ENCODE measurements around the gene ZNF354C. TPM values are rescaled to one million over a fixed set of nuclear protein-coding genes. Genes with fewer than 3 reads are reported as not detected.

Gene ZNF354C
- total and polyA plus RNA-seq, 2 of the 4 experiments (the other 2 are of a cell fraction), result 1.9 to 5.6 TPM

DNA sequence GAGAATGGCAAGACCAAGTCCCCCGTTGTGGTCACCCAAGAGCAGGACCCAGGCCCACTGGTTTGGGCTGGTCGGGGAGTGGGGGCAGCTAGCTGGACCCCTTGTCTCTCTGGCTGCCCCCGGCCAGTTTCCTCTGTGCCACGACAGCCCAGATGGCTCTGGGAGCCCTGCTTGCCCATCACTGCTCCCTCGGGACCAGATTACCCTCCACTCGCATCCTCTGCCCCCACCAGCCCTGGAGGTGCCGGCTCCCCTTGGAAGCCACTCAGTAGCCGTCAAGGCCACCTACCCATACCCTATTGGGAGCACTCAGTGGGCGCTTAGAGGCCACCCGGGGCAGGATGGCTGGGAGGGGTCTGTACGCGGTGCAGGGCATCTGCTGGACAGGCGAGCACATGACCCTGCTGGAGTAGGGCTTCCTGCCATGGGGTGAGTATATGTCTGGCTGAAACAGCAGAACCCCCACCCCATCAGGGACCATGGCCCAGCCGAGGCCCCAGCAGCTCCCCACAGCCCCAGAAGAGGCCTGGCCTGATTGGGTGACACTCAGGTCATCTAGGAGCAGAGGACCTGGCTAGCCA is 70.0 kb downstream of the ZNF354C start:
- Histone ChIP-seq H3K27me3 (ENCODE audit: control insufficient read depth, insufficient read depth, low read length) (no peaks in the 10 kb centered on the region), H3K36me3 (ENCODE audit: control insufficient read depth, insufficient read depth, low read length) (peaks cover 49% of the 10 kb centered on the region), H2AFZ (replicated peaks; ENCODE audit: low read length, poor library complexity) (no peak overlapping the region), H3K27ac (ENCODE audit: insufficient read depth, low read length) (no peak overlapping the region), H3K9me1 (ENCODE audit: insufficient read depth, low read length) (no peaks in the 10 kb centered on the region), H2BK20ac (ENCODE audit: low read depth, low read length) (no peak overlapping the region), H2BK5ac (ENCODE audit: low read depth, low read length, poor library complexity, severe bottlenecking) (no peak overlapping the region), H3K79me1 (ENCODE audit: low read depth in 1 of 2, low read length in 2 of 2) (no peaks in the 10 kb centered on the region), H4K5ac (ENCODE audit: low read depth, low read length) (no peak overlapping the region), H3K9me3 (ENCODE audit: control insufficient read depth, insufficient read depth, low read length) (no peaks in the 10 kb centered on the region), H3K18ac (ENCODE audit: low read depth, low read length) (no peak overlapping the region), H3K56ac (ENCODE audit: extremely low read depth, insufficient read depth, low read length) (no peak overlapping the region), H3K4ac (ENCODE audit: low read depth, low read length) (no peak overlapping the region), H3K4me2 (ENCODE audit: low read depth, low read length) (no peak overlapping the region), H3K14ac (replicated peaks; ENCODE audit: low read depth, low read length) (no peak overlapping the region), H4K91ac (ENCODE audit: insufficient read depth, low read depth, low read length) (no peak overlapping the region), H3K23ac (ENCODE audit: low read depth, low read length) (no peak overlapping the region), H3K4me1 (ENCODE audit: control insufficient read depth, insufficient read depth, low read length) (no peaks in the 10 kb centered on the region), H4K8ac (ENCODE audit: low read depth in 2 of 2, low read length in 2 of 2) (no peak overlapping the region), H3K4me3 (ENCODE audit: insufficient read depth, low read depth, low read length) (no peak overlapping the region), H2BK120ac (ENCODE audit: low read depth, low read length) (no peak overlapping the region), H2AK5ac (ENCODE audit: low read depth, low read length) (no peak overlapping the region), H4K20me1 (ENCODE audit: insufficient read depth, low read length) (no peaks in the 10 kb centered on the region), H2BK15ac (ENCODE audit: low read depth, low read length) (no peak overlapping the region), H2AK9ac (replicated peaks; ENCODE audit: low read depth, low read length, poor library complexity) (no peak overlapping the region), H3K9ac (ENCODE audit: low read depth, low read length) (no peak overlapping the region)
- no peak for ATAC-seq (ENCODE audit: low read depth)
- in situ Hi-C loops (cut with MboI; ENCODE audit: low sequenced_read_pairs), result no loop called here
- dilution Hi-C loops (cut with HindIII; ENCODE audit: low sequenced_read_pairs, unreplicated experiment), result no loop called here
- DNase-seq, result no peak
- BruUV-seq (replicated peaks), result no TSS peak
- intact Hi-C loops (cut with micrococcal nuclease), result no loop called here
- POLR2A ChIA-PET (ENCODE audit: unreplicated experiment), result no interaction called here
- no peak for TF ChIP-seq POLR2A (IDR thresholded peaks at IDR 0.05; ENCODE audit: low read depth, low read length)
- TF ChIP-seq, protein P1, sequence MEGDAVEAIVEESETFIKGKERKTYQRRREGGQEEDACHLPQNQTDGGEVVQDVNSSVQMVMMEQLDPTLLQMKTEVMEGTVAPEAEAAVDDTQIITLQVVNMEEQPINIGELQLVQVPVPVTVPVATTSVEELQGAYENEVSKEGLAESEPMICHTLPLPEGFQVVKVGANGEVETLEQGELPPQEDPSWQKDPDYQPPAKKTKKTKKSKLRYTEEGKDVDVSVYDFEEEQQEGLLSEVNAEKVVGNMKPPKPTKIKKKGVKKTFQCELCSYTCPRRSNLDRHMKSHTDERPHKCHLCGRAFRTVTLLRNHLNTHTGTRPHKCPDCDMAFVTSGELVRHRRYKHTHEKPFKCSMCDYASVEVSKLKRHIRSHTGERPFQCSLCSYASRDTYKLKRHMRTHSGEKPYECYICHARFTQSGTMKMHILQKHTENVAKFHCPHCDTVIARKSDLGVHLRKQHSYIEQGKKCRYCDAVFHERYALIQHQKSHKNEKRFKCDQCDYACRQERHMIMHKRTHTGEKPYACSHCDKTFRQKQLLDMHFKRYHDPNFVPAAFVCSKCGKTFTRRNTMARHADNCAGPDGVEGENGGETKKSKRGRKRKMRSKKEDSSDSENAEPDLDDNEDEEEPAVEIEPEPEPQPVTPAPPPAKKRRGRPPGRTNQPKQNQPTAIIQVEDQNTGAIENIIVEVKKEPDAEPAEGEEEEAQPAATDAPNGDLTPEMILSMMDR (conservative IDR thresholded peaks at IDR 0.05; ENCODE audit: low read depth, low read length), result no peak
- no peak for TF ChIP-seq CEBPB (IDR thresholded peaks at IDR 0.05; ENCODE audit: low read depth, low read length)
- no peak for TF ChIP-seq NFE2L2 (IDR thresholded peaks at IDR 0.05; ENCODE audit: low read depth, low read length)
- no peak for TF ChIP-seq RAD21 (IDR thresholded peaks at IDR 0.05; ENCODE audit: low read length)
- TF ChIP-seq, protein P2, sequence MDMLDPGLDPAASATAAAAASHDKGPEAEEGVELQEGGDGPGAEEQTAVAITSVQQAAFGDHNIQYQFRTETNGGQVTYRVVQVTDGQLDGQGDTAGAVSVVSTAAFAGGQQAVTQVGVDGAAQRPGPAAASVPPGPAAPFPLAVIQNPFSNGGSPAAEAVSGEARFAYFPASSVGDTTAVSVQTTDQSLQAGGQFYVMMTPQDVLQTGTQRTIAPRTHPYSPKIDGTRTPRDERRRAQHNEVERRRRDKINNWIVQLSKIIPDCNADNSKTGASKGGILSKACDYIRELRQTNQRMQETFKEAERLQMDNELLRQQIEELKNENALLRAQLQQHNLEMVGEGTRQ (IDR thresholded peaks at IDR 0.05; ENCODE audit: low read depth, low read length), result no peak
- TF ChIP-seq SMC3 (IDR thresholded peaks at IDR 0.05; ENCODE audit: low read depth, low read length), result no peak
- no peak for TF ChIP-seq CHD1 (IDR thresholded peaks at IDR 0.05; ENCODE audit: low read depth, low read length)
- TF ChIP-seq MXI1 (IDR thresholded peaks at IDR 0.05; ENCODE audit: borderline replicate concordance, low read depth, low read length), result no peak
- TF ChIP-seq, protein P3, sequence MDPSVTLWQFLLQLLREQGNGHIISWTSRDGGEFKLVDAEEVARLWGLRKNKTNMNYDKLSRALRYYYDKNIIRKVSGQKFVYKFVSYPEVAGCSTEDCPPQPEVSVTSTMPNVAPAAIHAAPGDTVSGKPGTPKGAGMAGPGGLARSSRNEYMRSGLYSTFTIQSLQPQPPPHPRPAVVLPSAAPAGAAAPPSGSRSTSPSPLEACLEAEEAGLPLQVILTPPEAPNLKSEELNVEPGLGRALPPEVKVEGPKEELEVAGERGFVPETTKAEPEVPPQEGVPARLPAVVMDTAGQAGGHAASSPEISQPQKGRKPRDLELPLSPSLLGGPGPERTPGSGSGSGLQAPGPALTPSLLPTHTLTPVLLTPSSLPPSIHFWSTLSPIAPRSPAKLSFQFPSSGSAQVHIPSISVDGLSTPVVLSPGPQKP (IDR thresholded peaks at IDR 0.05; ENCODE audit: borderline replicate concordance, low read depth, low read length), result no peak
- TF ChIP-seq MAFK (IDR thresholded peaks at IDR 0.05; ENCODE audit: low read depth, low read length), result no peak
- CTCF ChIA-PET, result no interaction called here
- 92% methylated on average over 2 of the region's 14 CpGs; no CpG with 5 or more reads in 1 of the 2 experiments for WGBS, 2 experiments (ENCODE audit: extremely low coverage in 2 of 2, insufficient read length in 1 of 2)
